H1 (cell line): ENCODE data around the gene GCLC.

Source experiments
- CEBPB ChIP-seq: IDR thresholded peaks from 2 replicates; pipeline ENCODE4 v1.6.1; 2012; ENCODE audit warnings: low read depth, low read length
- CTCF ChIP-seq, 3 experiments: IDR thresholded peaks; 1 replicate in 2 of 3; 2 replicates in 1 of 3; pipeline versions ENCODE4 v1.5.1 to v1.6.1; 2011; ENCODE audit warnings: low read length in 3 of 3, mild to moderate bottlenecking in 3 of 3, inconsistent platforms in 2 of 3, low read depth in 1 of 3, moderate library complexity in 1 of 3; ENCODE audit not compliant: insufficient read depth in 1 of 3; ENCODE audit errors: control extremely low read depth in 1 of 3
- EP300 ChIP-seq, 2 experiments: IDR thresholded peaks; 1 replicate in 1 of 2; 2 replicates in 1 of 2; pipeline ENCODE4 v1.6.1; 2011 to 2012; ENCODE audit warnings: low read depth in 2 of 2, low read length in 2 of 2, mild to moderate bottlenecking in 2 of 2, borderline replicate concordance in 1 of 2, inconsistent platforms in 1 of 2, moderate library complexity in 1 of 2
- NANOG ChIP-seq: IDR thresholded peaks from 2 replicates; pipeline ENCODE4 v1.6.1; 2011; ENCODE audit warnings: low read length, low read depth, mild to moderate bottlenecking, inconsistent platforms; ENCODE audit not compliant: insufficient read depth, poor library complexity, severe bottlenecking
- TF ChIP-seq, protein P1 (sequence below): IDR thresholded peaks from 2 replicates; pipeline ENCODE4 v1.6.1; 2012; ENCODE audit warnings: inconsistent platforms

- TF ChIP-seq NANOG (no peak), CTCF (IDR thresholded peaks at IDR 0.05; ENCODE audit: control extremely low read depth in 1 of 3, insufficient read depth in 1 of 3, low read depth in 1 of 3, low read length in 3 of 3) (no peak), EP300 (IDR thresholded peaks at IDR 0.05; ENCODE audit: borderline replicate concordance in 1 of 2, low read depth in 2 of 2, low read length in 2 of 2) (no peak), CEBPB (no peak)
- TF ChIP-seq, protein P1, sequence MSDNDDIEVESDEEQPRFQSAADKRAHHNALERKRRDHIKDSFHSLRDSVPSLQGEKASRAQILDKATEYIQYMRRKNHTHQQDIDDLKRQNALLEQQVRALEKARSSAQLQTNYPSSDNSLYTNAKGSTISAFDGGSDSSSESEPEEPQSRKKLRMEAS = no peak
Observed at GRCh38 chr6:53588816-53589509, 44.1 kb upstream of the GCLC start.
